ENCODE results near the gene USH2A. TPM values are rescaled to one million over a fixed set of nuclear protein-coding genes. Genes with fewer than 3 reads are reported as not detected.
"Not testable (repeated sequence)": the region's sequence is repeated elsewhere in the genome, so short reads cannot be mapped to it uniquely, and the experiment has no call there.

The USH2A gene
- total RNA-seq, 1 donor from 2014 or later: not detected

- Histone ChIP-seq H3K4me1 (no peaks in the 10 kb centered on the region), H3K27me3 (no peaks in the 10 kb centered on the region), H3K27ac (no peak overlapping the region), H3K9me3 (no peaks in the 10 kb centered on the region), H3K4me3 (no peak overlapping the region), H3K36me3 (no peaks in the 10 kb centered on the region)
- no peak for DNase-seq
- intact Hi-C loops (cut with DNase I): no loop called here
- no peak for TF ChIP-seq CTCF (IDR thresholded peaks at IDR 0.05)
- no peak for ATAC-seq
Measured at GRCh38 chr1:216175714-216176113, 247.5 kb downstream of the USH2A start.

- H3K36me3 ChIP-seq: no peaks in the 10 kb centered on the region
- TF ChIP-seq CTCF (IDR thresholded peaks at IDR 0.05): no peak
- ATAC-seq (no peak), DNase-seq (no peak)
- H3K4me1 ChIP-seq: no peaks in the 10 kb centered on the region
- H3K4me3 ChIP-seq: no peak overlapping the region
- H3K27me3 ChIP-seq: no peaks in the 10 kb centered on the region
- no peak overlapping the region for H3K27ac ChIP-seq
- intact Hi-C loops (cut with DNase I): no loop called here
- no peaks in the 10 kb centered on the region for H3K9me3 ChIP-seq
Measured at GRCh38 chr1:216173376-216173995, 249.8 kb downstream of the USH2A start.

GRCh38 chr1:216169351-216169750, 253.9 kb downstream of the USH2A start:
- Histone ChIP-seq H3K9me3 (no peaks in the 10 kb centered on the region), H3K36me3 (no peaks in the 10 kb centered on the region), H3K27ac (no peak overlapping the region), H3K4me3 (no peak overlapping the region), H3K27me3 (no peaks in the 10 kb centered on the region), H3K4me1 (no peaks in the 10 kb centered on the region)
- DNase-seq (no peak), ATAC-seq (no peak)
- no peak for TF ChIP-seq CTCF (IDR thresholded peaks at IDR 0.05)
- intact Hi-C loops (cut with DNase I): no loop called here

GRCh38 chr1:216168546-216168945, 254.7 kb downstream of the USH2A start:
- H3K4me3 ChIP-seq: no peak overlapping the region

GRCh38 chr1:216154063-216154462, 269.2 kb downstream of the USH2A start:
- no peak for ATAC-seq
- no peak for TF ChIP-seq CTCF (IDR thresholded peaks at IDR 0.05)
- Histone ChIP-seq H3K27ac (no peak overlapping the region), H3K4me1 (no peaks in the 10 kb centered on the region), H3K27me3 (no peaks in the 10 kb centered on the region), H3K9me3 (no peaks in the 10 kb centered on the region), H3K4me3 (no peak overlapping the region), H3K36me3 (no peaks in the 10 kb centered on the region)
- DNase-seq: no peak
- intact Hi-C loops (cut with DNase I): no loop called here

More at GRCh38 chr1:216168546-216168945, 254.7 kb downstream of the USH2A start:
- no peak for TF ChIP-seq CTCF (IDR thresholded peaks at IDR 0.05)
- H3K9me3 ChIP-seq: no peaks in the 10 kb centered on the region
- H3K27ac ChIP-seq: no peak overlapping the region
- no peaks in the 10 kb centered on the region for H3K36me3 ChIP-seq
- no peaks in the 10 kb centered on the region for H3K4me1 ChIP-seq
- no peak for DNase-seq
- ATAC-seq: no peak
- intact Hi-C loops (cut with DNase I): no loop called here
- no peaks in the 10 kb centered on the region for H3K27me3 ChIP-seq

GRCh38 chr1:216153130-216153529, 270.1 kb downstream of the USH2A start:
- Histone ChIP-seq H3K9me3 (no peaks in the 10 kb centered on the region), H3K4me3 (no peak overlapping the region), H3K27ac (no peak overlapping the region), H3K4me1 (no peaks in the 10 kb centered on the region), H3K36me3 (no peaks in the 10 kb centered on the region), H3K27me3 (no peaks in the 10 kb centered on the region)
- TF ChIP-seq CTCF (IDR thresholded peaks at IDR 0.05): no peak
- intact Hi-C loops (cut with DNase I): no loop called here
- DNase-seq (no peak), ATAC-seq (no peak)

- intact Hi-C loops (cut with DNase I); H3K4me1 ChIP-seq; H3K36me3 ChIP-seq; H3K27me3 ChIP-seq; H3K27ac ChIP-seq; H3K9me3 ChIP-seq; H3K4me3 ChIP-seq; DNase-seq; ATAC-seq: not testable (repeated sequence)
Measured at GRCh38 chr1:216145451-216146018, 277.7 kb downstream of the USH2A start.
